ENCODE data around the gene MOB1B.

Gene MOB1B

DNA sequence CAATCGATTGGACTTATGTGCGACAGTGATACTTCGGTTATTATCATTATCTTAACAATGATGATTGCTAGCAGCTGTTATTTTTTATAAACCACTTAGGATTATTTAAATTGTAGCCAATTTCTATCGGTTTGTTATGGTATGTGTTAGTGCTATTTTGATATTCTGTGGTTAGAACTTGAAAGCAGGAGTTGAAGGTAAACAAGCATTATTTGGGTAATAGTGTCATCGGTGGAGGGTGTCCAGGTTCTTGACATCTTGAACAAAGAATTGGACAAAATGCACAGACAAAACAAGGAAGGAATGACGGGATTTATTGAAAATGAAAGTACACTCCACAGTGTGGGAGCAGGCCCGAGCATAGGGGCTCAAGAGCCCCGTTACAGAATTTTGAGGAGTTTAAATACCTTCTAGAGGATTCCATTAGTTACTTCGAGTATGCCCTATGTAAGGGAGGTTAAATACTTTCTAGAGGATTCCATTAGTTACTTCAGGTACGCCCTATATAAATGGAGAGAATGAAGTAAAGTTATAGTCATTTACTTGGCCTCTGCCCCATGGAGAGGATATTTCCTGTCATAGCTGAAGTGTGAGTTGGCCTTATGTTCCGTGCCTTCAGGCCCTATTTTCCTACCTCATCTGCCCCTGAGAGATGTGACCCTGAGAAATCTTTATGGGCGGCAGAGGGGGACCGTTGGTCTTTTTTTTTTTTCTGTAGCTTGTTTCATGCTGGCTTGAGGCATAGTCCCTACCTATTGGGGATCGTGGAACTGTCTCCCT, 13.1 kb downstream of the MOB1B start:
- DNase-seq, result no peak

DNA sequence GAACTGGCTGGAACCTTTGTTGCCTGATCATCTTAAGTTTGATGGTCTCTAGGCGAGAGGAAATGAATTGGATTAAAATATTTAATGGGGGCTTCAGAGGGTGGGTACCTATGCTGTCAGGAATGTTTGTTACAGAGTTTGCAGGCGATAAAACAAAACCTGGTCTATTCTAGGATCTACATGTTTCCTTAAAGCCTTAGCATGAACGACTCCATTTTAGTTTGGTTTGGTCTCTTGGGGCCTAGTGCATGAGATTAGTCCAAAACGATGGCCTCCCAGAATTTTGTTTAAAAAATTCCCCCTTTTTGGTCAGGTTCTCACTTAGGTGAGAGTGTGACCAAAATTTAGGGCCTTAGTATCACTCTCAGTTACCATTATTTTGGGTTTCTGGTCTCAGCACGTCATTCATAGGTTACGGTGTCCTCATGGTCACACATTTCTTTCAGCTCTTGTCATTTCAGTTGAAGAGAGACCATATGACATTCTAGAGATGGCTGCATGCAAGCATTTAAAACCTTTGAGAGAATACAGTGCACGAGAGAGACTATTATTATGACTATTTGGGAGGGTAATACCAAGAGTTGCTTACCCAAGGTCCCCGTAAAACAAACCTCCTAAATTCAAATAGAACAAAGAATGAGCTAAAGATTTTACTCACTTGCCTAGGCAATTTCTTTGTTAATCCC, 13.8 kb downstream of the MOB1B start:
- DNase-seq, result no peak

DNA sequence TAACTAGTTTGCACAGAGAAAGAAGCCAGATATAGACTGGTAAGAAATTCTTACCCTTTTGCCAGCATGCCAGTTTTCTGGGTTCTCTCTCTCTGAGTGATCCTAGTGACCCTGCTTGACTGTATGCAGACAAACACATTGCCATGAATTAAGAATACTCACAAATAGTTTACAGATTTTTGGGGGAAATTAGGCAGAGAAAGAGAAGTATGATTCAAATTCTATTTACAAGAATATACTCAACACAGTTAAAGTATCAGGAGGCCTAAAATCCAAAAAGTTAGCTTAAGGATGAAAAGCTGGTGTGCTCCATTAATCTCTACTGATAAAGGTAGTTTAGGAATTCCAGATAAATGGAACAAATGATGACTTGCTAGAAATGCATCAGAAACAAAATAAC, 18.4 kb downstream of the MOB1B start:
- DNase-seq, result no peak

DNA sequence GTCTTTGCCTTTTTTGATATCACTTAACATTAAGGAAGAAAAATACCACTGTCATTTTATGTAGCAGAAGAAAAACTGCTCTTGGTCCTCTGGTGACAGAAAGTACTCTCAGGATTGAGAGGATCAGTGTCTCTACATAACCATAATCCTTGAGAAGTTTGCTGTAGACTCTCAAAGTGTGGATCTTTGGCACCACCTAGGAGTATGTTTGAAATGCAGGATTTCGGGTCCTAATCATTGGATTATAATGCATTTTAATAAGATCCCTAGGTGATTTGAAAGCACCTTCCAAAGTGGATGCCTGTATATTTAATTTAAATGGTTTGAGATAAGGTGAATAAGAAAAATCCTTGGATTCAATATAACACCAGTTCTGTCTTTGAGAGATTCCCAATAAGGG, 23.2 kb downstream of the MOB1B start:
- DNase-seq, result no peak

DNA sequence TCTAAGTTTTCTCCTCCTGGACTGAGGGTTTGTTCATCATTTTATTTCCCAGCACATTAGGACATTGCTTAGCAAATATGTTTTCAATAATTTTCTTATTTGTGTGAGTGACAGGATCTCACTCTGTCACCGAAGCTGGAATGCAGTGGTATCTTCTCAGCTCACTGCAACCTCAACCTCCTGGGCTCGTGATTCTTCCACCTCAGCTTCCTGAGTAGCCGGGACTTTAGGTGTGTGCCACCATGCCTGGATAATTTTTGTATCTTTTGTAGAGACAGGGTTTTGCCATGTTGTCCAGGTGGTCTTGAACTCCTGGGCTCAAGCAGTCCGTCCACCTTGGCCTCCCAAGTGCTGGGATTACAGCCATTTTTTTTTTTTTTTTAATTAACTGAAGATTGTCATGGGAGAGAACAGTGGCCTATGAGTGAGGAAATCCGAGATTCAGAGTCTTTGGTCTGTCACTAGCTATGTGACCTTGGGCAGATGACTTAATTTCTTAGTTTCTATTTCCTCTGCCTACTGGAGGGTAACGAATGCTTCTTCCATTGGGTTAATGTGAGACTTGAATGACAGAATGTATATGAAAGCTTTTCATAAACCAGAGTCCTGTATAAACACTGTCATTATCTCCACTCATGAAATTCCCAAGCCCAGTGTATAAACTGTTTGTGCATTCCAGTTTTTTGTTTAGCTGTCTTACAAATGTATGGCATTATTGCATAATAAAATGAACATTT, 23.9 kb downstream of the MOB1B start:
- DNase-seq, result no peak

DNA sequence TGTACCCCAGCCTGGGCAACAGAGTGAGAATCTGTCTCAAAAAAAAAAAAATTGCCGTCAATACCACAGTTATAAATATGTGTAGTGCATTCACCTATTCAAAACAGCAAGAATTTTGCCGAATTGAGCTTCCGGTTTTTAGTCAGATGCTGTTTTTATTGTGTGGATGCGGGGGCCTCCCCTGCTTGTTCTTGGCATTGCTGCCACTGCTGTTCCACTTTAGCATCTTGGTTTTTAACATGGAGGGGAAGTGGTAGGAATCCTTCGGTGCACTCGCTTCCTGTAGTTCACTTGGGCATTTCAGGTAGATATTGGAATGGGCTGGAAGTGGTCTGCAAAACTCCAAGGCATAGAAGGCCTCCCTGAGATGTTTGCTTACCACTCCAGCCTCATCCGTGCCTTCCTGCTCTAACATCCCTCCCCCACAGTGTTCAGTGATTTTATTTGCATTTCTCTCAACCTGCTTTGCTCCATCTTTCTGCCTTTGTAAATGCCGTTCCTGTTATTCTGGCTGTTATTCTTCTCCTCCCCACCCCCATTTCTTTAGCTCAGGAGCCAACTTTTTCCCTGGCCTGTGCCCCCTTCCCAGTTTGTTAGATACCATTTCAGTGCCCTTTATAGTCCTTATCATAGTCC, 25.5 kb downstream of the MOB1B start:
- DNase-seq, result no peak

DNA sequence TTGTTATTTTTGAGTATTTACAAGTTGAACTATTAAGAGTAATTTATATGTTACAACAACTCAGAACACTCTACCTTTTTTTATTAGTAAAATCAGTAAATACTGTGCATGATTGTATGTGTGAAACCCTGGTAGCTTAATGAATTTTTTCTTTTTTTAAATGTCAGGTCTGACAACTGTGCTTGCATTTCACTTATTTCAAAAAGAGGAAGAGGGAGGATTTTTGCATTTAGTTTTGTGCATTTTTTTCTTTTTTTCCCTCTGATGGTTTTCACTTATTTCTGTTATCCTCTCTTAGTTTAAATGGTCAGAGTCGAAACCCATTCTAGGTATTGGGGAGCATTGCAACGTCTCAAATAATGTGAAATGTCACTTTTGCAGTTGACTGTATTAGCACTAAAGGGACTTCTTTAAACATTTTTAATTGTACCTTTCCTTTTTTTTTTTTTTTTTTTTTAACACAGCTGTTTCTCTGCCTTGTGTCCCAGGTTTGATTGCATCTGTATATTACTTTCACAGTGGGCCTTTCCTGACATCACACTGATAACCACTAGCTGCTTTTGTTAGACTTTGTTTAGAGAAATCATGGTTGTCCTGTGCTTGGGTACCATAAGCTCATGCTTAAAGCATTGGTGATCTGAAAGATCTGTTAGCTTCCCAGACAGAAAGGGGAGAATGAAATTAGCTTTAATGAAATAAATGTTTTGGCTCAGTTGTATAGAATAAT, 28.5 kb downstream of the MOB1B start:
- DNase-seq, result no peak

DNA sequence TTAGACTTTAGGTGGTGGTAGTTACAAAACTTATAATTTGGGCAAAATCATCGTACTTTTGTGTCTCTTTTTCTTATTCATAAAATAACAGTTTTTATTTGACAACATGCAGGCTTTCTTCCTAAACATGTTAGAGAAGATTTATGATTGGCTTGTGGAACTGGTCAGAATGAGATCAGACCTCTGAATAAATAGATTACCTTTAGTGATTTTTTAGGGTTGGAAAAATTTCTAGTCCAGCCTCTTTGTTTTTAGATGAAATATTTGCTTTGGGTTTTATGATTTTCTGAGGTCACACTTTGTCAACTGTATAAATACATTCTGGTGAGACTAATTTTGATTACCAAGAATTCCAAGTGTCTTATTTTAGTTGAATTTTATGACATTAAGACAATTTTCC, 29.2 kb downstream of the MOB1B start:
- no peak for DNase-seq

DNA sequence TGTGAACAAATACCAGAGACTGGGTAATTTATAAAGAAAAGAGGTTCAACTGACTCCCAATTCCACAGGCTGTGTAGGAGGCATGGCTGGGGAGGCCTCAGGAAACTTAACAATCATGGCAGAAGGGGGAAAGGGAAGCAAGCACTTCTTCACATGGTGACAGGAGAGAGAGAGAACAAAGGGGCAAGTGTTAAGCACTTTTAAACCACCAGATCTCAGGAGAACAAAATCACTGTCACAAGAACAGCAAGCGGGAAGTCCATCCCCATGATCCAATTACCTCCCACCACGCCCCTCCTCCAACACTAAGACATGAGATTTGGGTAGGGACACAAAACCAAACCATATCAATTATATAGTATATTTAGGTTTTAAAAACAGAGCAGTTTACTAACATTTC, 30.8 kb downstream of the MOB1B start:
- no peak for DNase-seq

DNA sequence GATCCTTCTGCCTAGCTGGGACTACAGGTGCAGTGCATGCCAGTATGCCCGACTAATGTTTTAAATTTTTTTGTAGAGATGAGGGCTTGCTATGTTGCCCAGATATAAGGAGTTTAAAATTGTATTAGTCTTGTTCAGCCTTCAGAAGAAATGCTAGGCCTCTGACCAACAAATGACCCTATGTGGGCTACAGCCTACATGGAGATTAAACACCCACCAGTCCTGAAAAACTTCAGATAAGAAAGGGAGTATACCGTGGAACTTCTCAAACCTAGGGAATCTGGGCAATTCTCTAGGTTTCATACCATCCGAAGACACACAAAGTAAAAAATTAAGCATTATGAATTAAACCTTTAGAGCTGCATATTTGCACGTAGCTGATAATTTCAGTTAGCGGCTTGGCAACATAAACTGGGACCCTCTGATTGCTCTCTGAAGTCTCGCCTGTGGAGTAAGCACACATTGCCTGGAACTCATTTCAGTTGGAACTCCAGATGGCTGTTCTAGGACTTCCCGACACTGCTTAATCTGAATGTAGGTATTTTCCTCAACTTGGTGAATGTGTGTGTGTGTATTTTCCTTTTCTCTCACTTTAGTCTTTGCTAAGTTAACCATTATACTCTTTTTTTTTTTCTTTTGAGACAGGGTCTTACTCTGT, 33.0 kb downstream of the MOB1B start:
- no peak for DNase-seq

DNA sequence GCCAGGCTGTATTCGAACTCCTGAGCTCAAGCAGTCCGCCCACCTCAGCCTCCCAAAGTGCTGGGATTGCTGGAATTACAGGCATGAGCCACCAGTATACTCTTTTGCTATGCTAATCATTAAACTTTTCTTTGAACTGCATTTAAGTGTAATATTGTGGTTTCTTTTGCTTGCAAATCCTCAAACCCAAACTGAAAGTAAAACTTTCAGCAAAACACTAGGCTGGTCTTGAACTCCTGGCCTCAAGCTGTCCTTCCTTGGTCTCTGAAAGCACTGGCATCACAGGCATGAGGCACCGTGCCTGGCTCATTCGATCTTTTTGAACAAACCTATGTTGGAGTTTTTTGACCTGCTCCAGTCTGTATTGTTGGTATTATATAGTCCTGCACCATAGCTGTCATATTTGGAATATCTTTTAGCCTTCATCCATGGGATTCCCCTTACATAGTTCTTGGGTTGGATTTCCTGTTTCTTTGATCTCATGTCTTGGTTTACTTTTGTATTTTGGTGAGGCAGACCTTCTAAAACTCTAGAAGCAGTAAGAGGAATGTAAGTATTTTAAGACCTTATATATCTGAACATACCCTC, 34.1 kb downstream of the MOB1B start:
- DNase-seq, result no peak

DNA sequence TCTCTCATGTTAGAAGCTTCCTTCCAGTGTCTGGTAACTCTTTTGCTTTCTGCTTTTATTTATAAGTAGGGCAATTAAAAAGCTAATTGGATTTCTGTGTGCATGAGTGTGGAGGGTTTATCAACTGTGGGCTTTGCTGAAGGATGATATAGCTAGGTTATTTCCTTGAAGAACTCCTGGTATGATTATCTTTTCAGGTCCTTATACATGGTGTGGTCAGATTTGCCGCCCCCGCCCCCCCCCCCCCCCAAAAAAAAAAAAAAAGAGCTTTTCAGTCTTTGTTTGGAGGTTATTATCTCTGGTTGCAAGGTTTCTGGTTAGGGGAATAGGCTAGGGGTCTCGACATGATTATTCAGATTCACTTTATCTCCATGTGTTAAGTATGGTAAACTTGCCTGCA, 35.9 kb downstream of the MOB1B start:
- DNase-seq, result no peak

DNA sequence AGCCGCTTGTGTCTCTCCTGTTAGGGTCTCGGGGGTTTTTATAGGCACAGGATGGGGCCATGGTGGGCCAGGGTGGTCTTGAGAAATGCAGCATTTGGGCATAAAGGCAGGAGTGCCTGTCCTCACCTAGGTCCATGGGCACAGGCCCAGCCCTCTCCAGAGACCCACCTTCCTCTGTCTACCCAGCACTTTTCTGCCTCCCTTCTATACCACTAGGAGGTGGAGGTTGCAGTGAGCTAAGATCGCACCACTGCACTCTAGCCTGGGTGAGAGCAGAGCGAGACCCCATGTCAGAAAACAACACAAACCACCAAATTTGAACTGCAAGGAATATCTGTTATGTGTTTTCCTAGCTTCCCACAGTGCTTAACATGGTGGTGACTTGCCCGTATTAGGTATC, 38.0 kb downstream of the MOB1B start:
- no peak for DNase-seq

DNA sequence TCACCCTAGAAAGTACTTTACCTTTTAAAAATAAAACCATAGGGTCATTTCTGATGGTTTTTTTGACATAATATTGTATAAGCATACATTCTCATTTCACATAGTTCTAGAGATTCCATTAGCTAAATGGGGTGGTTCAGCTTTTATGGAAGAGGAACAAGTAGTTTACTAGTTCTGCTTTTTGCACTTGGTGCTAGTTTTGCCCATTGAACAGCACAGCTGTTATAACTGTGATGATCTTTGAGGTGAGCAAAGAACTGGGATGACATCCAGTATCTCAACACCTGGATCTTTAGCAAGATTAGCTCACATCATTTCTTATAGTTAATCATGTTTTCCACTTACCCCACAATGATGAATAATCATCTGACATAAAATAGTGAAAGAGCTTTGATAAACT, 40.9 kb downstream of the MOB1B start:
- DNase-seq, result no peak

DNA sequence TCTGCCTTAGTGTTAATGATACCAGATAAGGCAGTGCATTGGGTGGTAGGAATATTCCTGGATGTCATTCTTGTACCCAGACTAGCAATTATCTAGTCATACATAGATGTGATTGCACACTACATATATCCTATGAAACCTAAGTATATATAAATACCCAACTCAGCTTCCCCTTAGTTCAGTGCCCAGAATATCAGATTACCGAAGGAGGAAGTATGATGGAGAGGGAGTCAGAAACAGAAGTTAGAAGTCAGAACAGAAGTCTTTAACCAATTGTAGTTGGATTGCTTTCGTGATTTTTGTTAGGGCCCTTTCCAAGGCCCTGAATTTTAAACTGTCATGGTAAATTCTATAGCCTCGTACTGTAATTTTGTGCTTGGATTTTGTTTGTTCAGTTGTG, 42.9 kb downstream of the MOB1B start:
- no peak for DNase-seq

DNA sequence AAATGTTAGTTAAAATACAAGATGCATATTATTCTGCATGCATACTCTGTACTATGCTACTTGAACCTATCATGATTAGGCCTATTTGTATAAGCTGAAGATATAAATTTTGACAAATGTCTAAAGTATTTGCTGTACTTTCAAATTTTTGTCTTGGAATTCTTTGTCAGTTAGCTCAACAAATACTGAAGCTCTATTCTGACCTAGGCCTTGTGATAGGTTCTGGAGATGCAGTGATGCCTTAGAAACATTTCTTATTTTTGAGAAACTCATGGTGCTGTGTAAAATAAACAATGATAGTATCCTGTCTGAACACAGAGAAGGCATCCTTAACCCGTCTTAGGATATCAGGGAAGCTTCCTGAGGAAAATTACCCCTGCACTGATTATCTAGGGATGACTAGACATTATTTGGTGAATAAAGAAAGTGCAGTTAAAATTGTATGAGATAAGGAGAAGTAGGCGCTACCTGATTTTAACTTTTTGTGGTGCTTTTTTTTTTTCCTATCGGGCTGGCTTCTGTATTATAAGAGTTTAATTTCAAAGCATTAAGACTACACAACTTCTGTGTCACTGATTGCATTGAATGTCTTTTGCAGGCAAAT, 43.4 kb downstream of the MOB1B start:
- no peak for DNase-seq

DNA sequence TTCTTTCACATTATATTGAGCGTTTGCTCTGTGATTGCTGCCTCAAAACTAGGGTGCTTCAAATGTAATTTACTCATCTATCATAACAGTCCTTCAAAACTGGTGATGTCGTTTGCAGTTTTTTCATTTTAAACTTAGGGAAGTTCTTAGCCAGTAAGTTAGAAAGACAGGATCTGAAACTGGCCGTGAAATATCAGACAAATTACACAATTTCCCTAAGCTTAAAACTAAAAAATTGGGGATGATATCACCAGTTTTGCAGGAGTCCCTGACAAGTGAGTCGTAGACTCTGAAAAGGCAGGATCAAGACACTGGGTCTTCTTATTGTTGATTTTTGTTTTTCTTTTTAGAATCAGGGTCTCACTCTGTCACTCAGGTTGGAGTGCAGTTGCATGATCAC, 44.8 kb downstream of the MOB1B start:
- DNase-seq, result no peak

DNA sequence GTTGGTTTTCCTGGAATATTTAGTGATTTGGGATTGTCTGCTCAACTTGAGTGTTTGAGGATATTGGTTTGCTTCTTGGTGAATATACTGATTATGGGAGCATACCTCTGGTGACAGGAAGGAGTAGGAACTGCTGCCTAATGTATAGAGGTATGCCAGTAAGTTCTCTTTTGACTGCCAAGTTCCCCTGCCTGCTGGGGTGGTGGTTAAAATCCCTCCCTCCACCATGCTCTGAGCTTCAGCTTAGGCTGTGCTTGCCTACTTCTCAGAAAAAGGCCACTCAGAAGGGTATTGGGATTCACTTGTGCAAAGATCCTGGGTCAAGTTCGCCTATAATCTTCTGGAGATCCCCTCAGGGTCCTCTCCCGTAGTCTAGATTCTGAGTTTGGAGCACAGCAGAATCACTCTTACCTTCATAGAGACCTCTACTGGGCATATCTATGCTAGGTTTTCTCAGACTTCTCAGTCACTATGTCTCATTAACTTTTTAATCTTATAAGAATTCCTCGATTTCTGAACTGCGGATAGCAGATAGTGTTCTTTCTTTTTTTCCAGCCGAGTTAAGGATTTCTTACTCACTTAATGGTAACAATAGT, 46.6 kb downstream of the MOB1B start:
- DNase-seq, result no peak

DNA sequence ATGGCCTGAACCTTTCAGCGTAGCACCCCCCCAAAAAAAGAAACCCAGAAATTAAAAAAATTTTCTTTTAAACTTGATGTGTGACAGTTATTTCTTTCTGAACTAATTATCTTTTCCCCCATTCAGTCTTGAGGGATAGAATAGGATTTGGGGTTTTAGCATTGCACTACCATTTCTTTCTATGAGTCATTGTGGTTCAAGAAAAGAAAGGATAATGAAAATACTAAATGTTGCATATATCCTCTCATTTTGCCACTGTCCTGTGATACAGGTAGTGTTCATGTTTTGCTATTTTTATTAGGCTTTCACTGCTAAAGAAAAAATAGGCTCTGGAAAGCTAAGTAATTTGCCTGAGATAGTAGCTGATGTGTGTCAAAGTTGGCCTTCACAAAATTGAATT, 51.9 kb downstream of the MOB1B start:
- no peak for DNase-seq

DNA sequence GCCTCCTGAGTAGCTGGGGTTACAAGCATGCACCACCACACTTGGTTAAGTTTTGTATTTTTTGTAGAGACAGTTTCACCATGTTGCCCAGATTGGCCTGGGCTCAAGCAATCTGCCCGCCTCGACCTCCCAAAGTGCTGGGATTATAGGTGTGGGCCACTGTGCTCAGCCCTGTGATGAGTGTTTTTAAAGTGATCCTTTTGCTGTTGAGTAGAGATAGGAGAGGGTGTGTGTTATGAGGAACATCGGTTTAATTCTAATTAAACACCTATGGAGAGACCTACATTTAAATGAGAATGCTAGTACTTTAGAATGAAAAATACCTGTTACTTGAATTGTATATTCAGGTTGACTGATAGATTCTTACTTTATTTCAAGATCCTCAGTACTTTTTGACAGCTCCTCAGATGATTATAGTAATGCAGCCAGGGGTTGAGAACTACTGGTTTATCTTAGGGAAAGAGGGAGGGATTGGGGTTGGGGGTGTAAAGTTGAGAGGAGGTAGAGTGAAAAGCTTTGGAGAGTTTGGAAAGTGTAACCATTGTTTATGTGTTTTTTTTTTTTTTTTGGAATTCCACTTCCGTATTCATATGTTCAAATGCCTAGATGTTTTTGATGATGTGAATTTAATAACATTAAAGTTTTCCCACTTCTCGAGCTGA, 54.5 kb downstream of the MOB1B start:
- no peak for DNase-seq

DNA sequence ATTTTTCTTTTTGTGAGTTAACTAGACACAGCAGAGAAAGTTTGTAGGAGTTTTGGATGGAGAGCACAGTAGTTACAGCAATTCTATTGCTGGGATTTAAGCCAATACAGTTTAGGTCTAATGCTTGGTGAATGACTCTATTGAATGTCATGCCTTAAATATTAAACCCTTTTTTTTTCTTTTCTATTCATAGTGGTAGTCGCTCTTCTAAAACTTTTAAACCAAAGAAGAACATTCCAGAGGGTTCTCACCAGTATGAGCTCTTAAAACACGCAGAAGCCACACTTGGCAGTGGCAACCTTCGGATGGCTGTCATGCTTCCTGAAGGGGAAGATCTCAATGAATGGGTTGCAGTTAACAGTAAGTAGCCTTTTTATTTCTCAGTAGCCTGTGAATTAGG, 56.5 kb downstream of the MOB1B start:
- DNase-seq, result no peak
